ENCODE measurements around the gene PRKCE. TPM values are rescaled to one million over a fixed set of nuclear protein-coding genes. Genes with fewer than 3 reads are reported as not detected.

Gene PRKCE
- total RNA-seq, 1 experiment from 2014 or later = 17.7 TPM

DNA sequence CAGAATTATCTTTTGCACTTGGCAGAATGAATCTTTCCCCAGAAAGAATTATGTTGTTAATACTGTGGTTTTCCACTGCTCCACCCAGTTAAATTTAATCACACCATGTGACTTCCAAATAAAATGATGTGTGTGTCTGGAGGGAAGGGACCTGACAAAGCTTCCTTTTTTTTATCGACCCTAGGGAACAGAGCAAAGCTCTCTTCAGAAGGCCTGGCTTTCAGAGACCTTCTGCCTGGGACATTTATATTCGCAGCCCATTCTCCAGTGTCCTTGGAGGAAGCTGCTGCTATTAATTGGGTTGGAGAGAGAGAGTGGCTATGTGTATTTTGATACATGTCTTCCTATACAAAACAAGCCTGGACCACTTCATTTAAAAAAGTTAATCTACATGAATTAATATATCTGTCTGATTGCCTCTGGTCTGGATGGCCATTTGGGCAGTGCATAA lies 233.7 kb downstream of the PRKCE start:
- no peaks in the 10 kb centered on the region for H3K36me3 Mint-ChIP-seq (ENCODE audit: insufficient read depth, unreplicated experiment)
- no peak for DNase-seq
- CTCF ChIA-PET = no interaction called here
- intact Hi-C loops (cut with micrococcal nuclease; ENCODE audit: unreplicated experiment) = no loop called here
- no peaks in the 10 kb centered on the region for H3K4me1 Mint-ChIP-seq (ENCODE audit: low read depth, unreplicated experiment)
- H3K9me3 Mint-ChIP-seq (ENCODE audit: low read depth, unreplicated experiment) = no peaks in the 10 kb centered on the region
- no TSS peak for BruUV-seq (replicated peaks)
- H3K4me3 Mint-ChIP-seq (ENCODE audit: low read depth, unreplicated experiment) = no peak overlapping the region
- H3K27me3 Mint-ChIP-seq (ENCODE audit: unreplicated experiment) = no peaks in the 10 kb centered on the region
- TF ChIP-seq, protein P1, sequence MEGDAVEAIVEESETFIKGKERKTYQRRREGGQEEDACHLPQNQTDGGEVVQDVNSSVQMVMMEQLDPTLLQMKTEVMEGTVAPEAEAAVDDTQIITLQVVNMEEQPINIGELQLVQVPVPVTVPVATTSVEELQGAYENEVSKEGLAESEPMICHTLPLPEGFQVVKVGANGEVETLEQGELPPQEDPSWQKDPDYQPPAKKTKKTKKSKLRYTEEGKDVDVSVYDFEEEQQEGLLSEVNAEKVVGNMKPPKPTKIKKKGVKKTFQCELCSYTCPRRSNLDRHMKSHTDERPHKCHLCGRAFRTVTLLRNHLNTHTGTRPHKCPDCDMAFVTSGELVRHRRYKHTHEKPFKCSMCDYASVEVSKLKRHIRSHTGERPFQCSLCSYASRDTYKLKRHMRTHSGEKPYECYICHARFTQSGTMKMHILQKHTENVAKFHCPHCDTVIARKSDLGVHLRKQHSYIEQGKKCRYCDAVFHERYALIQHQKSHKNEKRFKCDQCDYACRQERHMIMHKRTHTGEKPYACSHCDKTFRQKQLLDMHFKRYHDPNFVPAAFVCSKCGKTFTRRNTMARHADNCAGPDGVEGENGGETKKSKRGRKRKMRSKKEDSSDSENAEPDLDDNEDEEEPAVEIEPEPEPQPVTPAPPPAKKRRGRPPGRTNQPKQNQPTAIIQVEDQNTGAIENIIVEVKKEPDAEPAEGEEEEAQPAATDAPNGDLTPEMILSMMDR (IDR thresholded peaks at IDR 0.05; ENCODE audit: unreplicated experiment) = no peak
- H3K27ac Mint-ChIP-seq (ENCODE audit: unreplicated experiment) = no peak overlapping the region

DNA sequence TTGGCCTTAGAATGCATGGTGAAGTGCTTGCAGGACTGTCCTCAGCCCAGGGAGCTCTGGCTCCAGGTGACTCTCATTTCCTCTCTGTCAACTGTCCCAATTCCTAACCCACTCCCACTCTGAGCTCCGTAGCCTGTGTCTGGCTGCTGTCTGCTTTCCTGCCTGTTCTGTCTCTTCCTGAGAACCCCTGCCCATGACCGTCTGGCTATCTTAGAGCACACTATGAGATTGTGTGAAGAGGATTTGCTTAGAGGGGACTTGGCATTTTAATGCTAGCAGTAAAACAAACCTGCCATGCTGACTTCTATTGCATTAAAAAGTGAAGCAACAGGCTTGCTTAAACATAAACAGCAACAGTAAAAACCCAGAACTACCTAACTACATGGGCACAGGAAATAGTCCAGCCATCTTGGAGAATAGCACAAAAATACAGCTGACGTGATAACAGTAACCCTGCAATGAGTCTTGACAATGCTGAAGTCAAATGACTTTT lies 234.7 kb downstream of the PRKCE start:
- no TSS peak for BruUV-seq (replicated peaks)
- CTCF ChIA-PET = interaction anchor here (0.6 kb wide), 1 partner anchor 1166 kb away, joined by 3 read pairs; no protein-coding TSS in a partner anchor
- H3K4me1 Mint-ChIP-seq (ENCODE audit: low read depth, unreplicated experiment) = no peaks in the 10 kb centered on the region
- no peaks in the 10 kb centered on the region for H3K27me3 Mint-ChIP-seq (ENCODE audit: unreplicated experiment)
- intact Hi-C loops (cut with micrococcal nuclease; ENCODE audit: unreplicated experiment) = no loop called here
- H3K9me3 Mint-ChIP-seq (ENCODE audit: low read depth, unreplicated experiment) = no peaks in the 10 kb centered on the region
- H3K27ac Mint-ChIP-seq (ENCODE audit: unreplicated experiment) = no peak overlapping the region
- TF ChIP-seq, protein P1 (IDR thresholded peaks at IDR 0.05; ENCODE audit: unreplicated experiment) = no peak
- H3K4me3 Mint-ChIP-seq (ENCODE audit: low read depth, unreplicated experiment) = no peak overlapping the region
- H3K36me3 Mint-ChIP-seq (ENCODE audit: insufficient read depth, unreplicated experiment) = no peaks in the 10 kb centered on the region
- no peak for DNase-seq

DNA sequence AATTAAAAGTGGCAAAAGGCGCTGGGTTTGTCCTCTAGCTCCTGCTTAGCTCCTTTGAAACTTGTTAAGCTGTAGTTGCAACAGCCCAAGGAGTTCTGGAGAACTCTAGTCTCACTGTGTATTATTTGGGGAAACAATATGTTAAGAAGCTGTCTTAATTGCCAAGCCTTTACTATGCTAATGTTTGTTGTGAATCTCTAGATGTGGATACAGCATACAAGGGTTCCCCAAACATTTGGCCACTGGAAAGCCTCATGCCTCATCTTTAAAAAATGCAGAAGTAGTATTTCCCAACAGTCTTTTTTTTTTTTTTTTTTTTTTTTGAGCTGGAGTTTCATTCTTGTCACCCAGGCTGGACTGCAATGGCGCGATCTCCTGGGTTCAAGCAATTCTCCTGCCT lies 236.7 kb downstream of the PRKCE start:
- no peaks in the 10 kb centered on the region for H3K4me1 Mint-ChIP-seq (ENCODE audit: low read depth, unreplicated experiment)
- H3K36me3 Mint-ChIP-seq (ENCODE audit: insufficient read depth, unreplicated experiment) = no peaks in the 10 kb centered on the region
- TF ChIP-seq, protein P1 (IDR thresholded peaks at IDR 0.05; ENCODE audit: unreplicated experiment) = no peak
- no peak overlapping the region for H3K4me3 Mint-ChIP-seq (ENCODE audit: low read depth, unreplicated experiment)
- no peak overlapping the region for H3K27ac Mint-ChIP-seq (ENCODE audit: unreplicated experiment)
- intact Hi-C loops (cut with micrococcal nuclease; ENCODE audit: unreplicated experiment) = no loop called here
- CTCF ChIA-PET = interaction anchor here (0.6 to 0.7 kb wide), 3 partner anchors 12 to 1444 kb away, joined by 3 to 8 read pairs (median 3); no protein-coding TSS in a partner anchor
- no TSS peak for BruUV-seq (replicated peaks)
- no peaks in the 10 kb centered on the region for H3K27me3 Mint-ChIP-seq (ENCODE audit: unreplicated experiment)
- H3K9me3 Mint-ChIP-seq (ENCODE audit: low read depth, unreplicated experiment) = no peaks in the 10 kb centered on the region
- DNase-seq = no peak

DNA sequence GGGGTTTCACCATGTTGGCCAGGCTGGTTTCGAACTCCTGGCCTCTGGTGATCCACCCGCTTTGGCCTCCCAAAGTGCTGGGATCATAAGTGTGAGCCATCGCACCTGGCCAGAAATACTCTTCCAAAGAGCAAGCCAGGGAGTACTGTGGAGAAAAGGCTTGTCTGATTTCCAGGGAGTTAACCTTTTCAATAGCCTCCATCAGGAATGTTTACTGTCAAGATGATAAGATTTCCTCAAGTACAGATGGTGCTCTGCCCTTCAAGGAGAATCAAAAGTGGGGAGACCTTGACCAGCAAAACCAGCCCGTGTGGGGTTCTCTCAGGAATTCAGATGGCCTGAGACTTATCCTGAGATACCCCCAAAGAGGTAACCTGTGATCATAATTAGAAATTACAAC lies 237.2 kb downstream of the PRKCE start:
- BruUV-seq (replicated peaks) = no TSS peak
- DNase-seq = no peak
- intact Hi-C loops (cut with micrococcal nuclease; ENCODE audit: unreplicated experiment) = no loop called here
- no peak overlapping the region for H3K4me3 Mint-ChIP-seq (ENCODE audit: low read depth, unreplicated experiment)
- no peaks in the 10 kb centered on the region for H3K36me3 Mint-ChIP-seq (ENCODE audit: insufficient read depth, unreplicated experiment)
- no peaks in the 10 kb centered on the region for H3K4me1 Mint-ChIP-seq (ENCODE audit: low read depth, unreplicated experiment)
- TF ChIP-seq, protein P1 (IDR thresholded peaks at IDR 0.05; ENCODE audit: unreplicated experiment) = no peak
- H3K27me3 Mint-ChIP-seq (ENCODE audit: unreplicated experiment) = no peaks in the 10 kb centered on the region
- CTCF ChIA-PET = interaction anchor here (0.6 to 0.7 kb wide), 2 partner anchors 13 to 209 kb away, joined by 3 read pairs; no protein-coding TSS in a partner anchor
- no peaks in the 10 kb centered on the region for H3K9me3 Mint-ChIP-seq (ENCODE audit: low read depth, unreplicated experiment)
- no peak overlapping the region for H3K27ac Mint-ChIP-seq (ENCODE audit: unreplicated experiment)

Data from Calu3 (cell line).